Ishikawa (cell line): ENCODE measurements around the gene OXTR.

Source experiments
- CREB1 ChIP-seq: IDR thresholded peaks from 2 replicates; pipeline ENCODE4 v1.6.1; 2012; ENCODE audit warnings: low read depth
- EP300 ChIP-seq: IDR thresholded peaks from 2 replicates; pipeline ENCODE4 v1.6.1; 2012; ENCODE audit warnings: borderline replicate concordance
- RAD21 ChIP-seq: IDR thresholded peaks from 2 replicates; pipeline ENCODE4 v1.6.1; 2012; ENCODE audit warnings: low read depth
- YY1 ChIP-seq: IDR thresholded peaks from 2 replicates; pipeline ENCODE4 v1.6.1; 2012; ENCODE audit warnings: low read depth

- TF ChIP-seq EP300 (no peak), YY1 (no peak), CREB1 (no peak), RAD21 (no peak)
Measured at GRCh38 chr3:8702560-8702959, 66.9 kb downstream of the OXTR start.
